K562 (cell line): ENCODE results near the gene RBFOX1. TPM values are rescaled to one million over a fixed set of nuclear protein-coding genes. Genes with fewer than 3 reads are reported as not detected.

Experiments used
- ATAC-seq: fragments of 200-7000 bp; cut with Tn5 transposase; 3 replicates; pipeline ENCODE4 v1.9.1; 2020; ENCODE audit warnings: moderate library complexity
- BruUV-seq: library from RNA; stranded (reverse); fragments of 400-500 nt; replicated peaks from 2 replicates; lab custom pipeline; 2021; lab: Mats Ljungman, UMichigan
- CTCF ChIA-PET: fragments of 300-600 bp; formaldehyde crosslinking; extraction: SDS; loops from one replicate; lab custom pipeline; 2021; ENCODE audit warnings: low intra/inter-chr PET ratio; lab: Yijun Ruan, JAX
- POLR2A ChIA-PET: fragments of 300-600, 350-650 bp; sonication (Branson Sonifier 250); formaldehyde crosslinking; extraction: SDS; loops from one replicate; lab custom pipeline; 2021; ENCODE audit warnings: antibody characterized with exemption, inconsistent platforms; lab: Yijun Ruan, JAX
- DNase-seq, 4 experiments: peaks; one replicate each; pipeline versions ENCODE4 v3.0.0 to v3.0.0-alpha.2; 2011 to 2018; ENCODE audit warnings: low spot score in 3 of 4, mixed read lengths in 3 of 4; ENCODE audit errors: extremely low read depth in 1 of 4
- FAIRE-seq: peaks from 2 replicates; lab custom pipeline; 2011; peaks lifted over from hg19 to GRCh38; lab: Jason Lieb, UNC
- H2AFZ ChIP-seq: 2 replicates; pipeline ENCODE4 v1.6.0; 2011; ENCODE audit warnings: low read depth, low read length, control low read depth, inconsistent platforms
- H3K27ac ChIP-seq: fragments of 200-600 bp; 3 replicates; pipeline ENCODE4 v1.8.0; 2011; ENCODE audit warnings: low read depth, mild to moderate bottlenecking, control low read depth, inconsistent platforms, low read length, moderate library complexity, mixed read lengths; ENCODE audit errors: extremely low read depth
- H3K27me3 ChIP-seq, 2 experiments: fragments of 300-600 bp in 1 of 2; 2 replicates in 1 of 2; 3 replicates in 1 of 2; pipeline versions ENCODE4 v1.6.0 to v1.8.0; 2011; ENCODE audit warnings: inconsistent platforms in 2 of 2, low read length in 2 of 2, mild to moderate bottlenecking in 1 of 2, mixed read lengths in 1 of 2, moderate library complexity in 1 of 2; ENCODE audit not compliant: control insufficient read depth in 2 of 2, insufficient read depth in 2 of 2
- H3K36me3 ChIP-seq: fragments of 300-600 bp; 3 replicates; pipeline ENCODE4 v1.8.0; 2011; ENCODE audit warnings: mild to moderate bottlenecking, low read length, inconsistent platforms; ENCODE audit not compliant: control insufficient read depth, insufficient read depth
- H3K4me1 ChIP-seq, 2 experiments: fragments of 200-600 bp in 1 of 2; replicated peaks in 1 of 2; 2 replicates in 1 of 2; 3 replicates in 1 of 2; pipeline versions ENCODE4 v1.5.1 to v1.8.0; 2011; ENCODE audit warnings: inconsistent platforms in 2 of 2, low read length in 2 of 2, mild to moderate bottlenecking in 1 of 2, mixed read lengths in 1 of 2, moderate library complexity in 1 of 2; ENCODE audit not compliant: control insufficient read depth in 2 of 2, insufficient read depth in 2 of 2
- H3K4me2 ChIP-seq: 2 replicates; pipeline ENCODE4 v1.6.1; 2011; ENCODE audit warnings: low read length, control low read depth, inconsistent platforms, mixed read lengths; ENCODE audit not compliant: insufficient read depth
- H3K4me3 ChIP-seq: fragments of 200-600 bp; sonication (generic), shearing (Covaris generic); 2 replicates; pipeline ENCODE4 v1.5.1; 2016; ENCODE audit warnings: control low read depth, inconsistent platforms
- H3K79me2 ChIP-seq: fragments of 200-600 bp; 3 replicates; pipeline ENCODE4 v1.8.0; 2011; ENCODE audit warnings: low read length, inconsistent platforms; ENCODE audit not compliant: control insufficient read depth, insufficient read depth
- H3K9ac ChIP-seq, 2 experiments: 2 replicates each; pipeline versions ENCODE4 v1.6.0 to v1.6.1; 2011; ENCODE audit warnings: low read depth in 2 of 2, low read length in 2 of 2, control low read depth in 1 of 2, inconsistent platforms in 1 of 2, mild to moderate bottlenecking in 1 of 2, mixed read lengths in 1 of 2; ENCODE audit not compliant: insufficient read depth in 1 of 2
- H3K9me1 ChIP-seq: one replicate; pipeline ENCODE4 v1.6.0; 2011; ENCODE audit warnings: inconsistent platforms, mild to moderate bottlenecking, low read length, moderate library complexity; ENCODE audit not compliant: control insufficient read depth, insufficient read depth
- H3K9me3 ChIP-seq: replicated peaks from 2 replicates; pipeline ENCODE4 v1.5.1; 2011; ENCODE audit warnings: low read depth, low read length, inconsistent platforms; ENCODE audit not compliant: control insufficient read depth, insufficient read depth
- H4K20me1 ChIP-seq: replicated peaks from 2 replicates; pipeline ENCODE4 v1.6.1; 2011; ENCODE audit warnings: low read length, inconsistent platforms, mixed read lengths; ENCODE audit not compliant: control insufficient read depth, insufficient read depth
- CBX8 ChIP-seq: fragments of 200-600 bp; sonication (generic); IDR thresholded peaks from 2 replicates; pipeline ENCODE4 v1.6.1; 2012; ENCODE audit warnings: borderline replicate concordance, mixed run types, low read depth, mild to moderate bottlenecking, moderate library complexity, mixed read lengths, low read length, control low read depth, inconsistent platforms; ENCODE audit not compliant: poor library complexity, severe bottlenecking; ENCODE audit errors: extremely low read depth
- HNRNPK ChIP-seq: fragments of 200-400 bp; formaldehyde crosslinking; IDR thresholded peaks from one replicate; pipeline ENCODE4 v1.6.1; 2018; ENCODE audit warnings: mild to moderate bottlenecking, low read depth, low read length; ENCODE audit not compliant: poor library complexity, severe bottlenecking
- LCOR ChIP-seq: sonication (generic); formaldehyde crosslinking; IDR thresholded peaks from 2 replicates; pipeline ENCODE4 v1.8.0; 2022; ENCODE audit warnings: mild to moderate bottlenecking, missing genetic modification reagents
- PPARD ChIP-seq: fragments of 250-450 bp; sonication (Bioruptor Pico); IDR thresholded peaks from 2 replicates; pipeline ENCODE4 v1.8.0; 2022; ENCODE audit warnings: inconsistent platforms, mild to moderate bottlenecking, moderate library complexity
- TOE1 ChIP-seq, 2 experiments: fragments of 450-650 bp in 1 of 2; sonication (generic) in 1 of 2; formaldehyde crosslinking in 1 of 2; IDR thresholded peaks; 2 replicates each; pipeline versions ENCODE4 v1.7.1 to v1.8.0; 2016 to 2022; ENCODE audit warnings: borderline replicate concordance in 2 of 2, mild to moderate bottlenecking in 2 of 2, antibody characterized with exemption in 1 of 2, inconsistent platforms in 1 of 2, low read depth in 1 of 2, missing genetic modification reagents in 1 of 2, moderate library complexity in 1 of 2
- YY1 ChIP-seq, 3 experiments: IDR thresholded peaks; 2 replicates each; pipeline ENCODE4 v1.6.1; 2011; ENCODE audit warnings: low read length in 2 of 3, mild to moderate bottlenecking in 2 of 3, moderate library complexity in 2 of 3, borderline replicate concordance in 1 of 3, control low read depth in 1 of 3, low read depth in 1 of 3; ENCODE audit not compliant: insufficient read depth in 3 of 3, insufficient replicate concordance in 2 of 3, control insufficient read depth in 1 of 3, insufficient read length in 1 of 3; ENCODE audit errors: extremely low read depth in 1 of 3
- ZBTB8A ChIP-seq: fragments of 450-650 bp; IDR thresholded peaks from 2 replicates; pipeline ENCODE4 v1.6.1; 2018; ENCODE audit warnings: mild to moderate bottlenecking, moderate library complexity; ENCODE audit not compliant: partially characterized antibody
- ZNF274 ChIP-seq: IDR thresholded peaks from 2 replicates; pipeline ENCODE4 v1.6.1; 2011; ENCODE audit warnings: low read depth, mild to moderate bottlenecking, low read length, moderate library complexity, borderline replicate concordance
- ZNF717 ChIP-seq: fragments of 250-450 bp; sonication (Bioruptor Pico); IDR thresholded peaks from 2 replicates; pipeline ENCODE4 v1.5.0; 2021
- ZNF780A ChIP-seq: fragments of 250-450 bp; sonication (Bioruptor Pico); IDR thresholded peaks from 2 replicates; pipeline ENCODE4 v1.5.0; 2021; ENCODE audit warnings: mild to moderate bottlenecking
- ZSCAN32 ChIP-seq: fragments of 450-650 bp; formaldehyde crosslinking; IDR thresholded peaks from 2 replicates; pipeline ENCODE4 v1.4.0; 2020; ENCODE audit warnings: mild to moderate bottlenecking, moderate library complexity
- WGBS: fragments of 100-300 bp; shearing (Covaris generic); methylation state at CpG from one replicate; pipeline ENCODE4 v1.1.6; 2016; ENCODE audit warnings: low coverage, mixed read lengths; ENCODE audit not compliant: insufficient coverage; ENCODE audit errors: missing lambda C conversion rate; 5-methylcytosine and 5-hydroxymethylcytosine counted together
- in situ Hi-C: fragments of 300-500 bp; cut with MboI; formaldehyde crosslinking; loops from 4 replicates; pipeline ENCODE4 v1.15.0; 2018; ENCODE audit warnings: inconsistent platforms, mixed read lengths
- intact Hi-C: fragments of 100-400 bp; cut with micrococcal nuclease; formaldehyde crosslinking; loops from 2 replicates; pipeline ENCODE4 v1.14.2; 2022
- polyA plus RNA-seq, 8 experiments: library from polyadenylated mRNA; depleted of rRNA in 4 of 8; stranded (reverse) in 5 of 8; unstranded in 3 of 8; fragments of >200 nt; fragmentation: Nextera tagmentation in 2 of 8; fragmentation: Illumina TruSeq in 1 of 8; extraction: Ambion mirVana in 2 of 8; extraction: Trizol in 1 of 8; gene quantifications; 2 replicates each; pipeline versions ENCODE4 v1.2.1 to v1.2.3, GENCODE V29; 2011 to 2014; ENCODE audit warnings: inconsistent platforms in 1 of 8, missing spikeins in 1 of 8
- total RNA-seq, 7 experiments: library from RNA; depleted of rRNA in 6 of 7; stranded (reverse); fragments of >200 nt in 6 of 7; fragmentation: Illumina TruSeq in 2 of 7; extraction: Trizol in 2 of 7; gene quantifications; 2 replicates each; pipeline versions ENCODE4 v1.2.1 to v1.2.3, GENCODE V29; 2011 to 2021; ENCODE audit warnings: low replicate concordance in 1 of 7
- TF ChIP-seq, protein P1 (sequence below): fragments of 450-650 bp; formaldehyde crosslinking; IDR thresholded peaks from 2 replicates; pipeline ENCODE4 v1.4.0; 2022; ENCODE audit warnings: missing genetic modification characterization
- TF ChIP-seq, protein P2 (sequence below): fragments of 250-450 bp; sonication (Bioruptor Pico); IDR thresholded peaks from 2 replicates; pipeline ENCODE4 v1.5.0; 2022; ENCODE audit warnings: mild to moderate bottlenecking
- TF ChIP-seq, protein P3 (sequence below), 2 experiments: fragments of 250-450 bp in 1 of 2; fragments of 450-650 bp in 1 of 2; sonication (Bioruptor Pico) in 1 of 2; IDR thresholded peaks; 2 replicates each; pipeline versions ENCODE4 v1.6.1 to v1.8.0; 2016 to 2021; ENCODE audit warnings: mild to moderate bottlenecking in 2 of 2, moderate library complexity in 2 of 2, missing compliant biosample characterization in 1 of 2, missing genetic modification characterization in 1 of 2

The RBFOX1 gene
- total and polyA plus RNA-seq, 9 of the 15 experiments (the other 6 are each of a cell fraction or from before 2014, with no cell fraction given): 0.03 TPM; not detected in 8

DNA sequence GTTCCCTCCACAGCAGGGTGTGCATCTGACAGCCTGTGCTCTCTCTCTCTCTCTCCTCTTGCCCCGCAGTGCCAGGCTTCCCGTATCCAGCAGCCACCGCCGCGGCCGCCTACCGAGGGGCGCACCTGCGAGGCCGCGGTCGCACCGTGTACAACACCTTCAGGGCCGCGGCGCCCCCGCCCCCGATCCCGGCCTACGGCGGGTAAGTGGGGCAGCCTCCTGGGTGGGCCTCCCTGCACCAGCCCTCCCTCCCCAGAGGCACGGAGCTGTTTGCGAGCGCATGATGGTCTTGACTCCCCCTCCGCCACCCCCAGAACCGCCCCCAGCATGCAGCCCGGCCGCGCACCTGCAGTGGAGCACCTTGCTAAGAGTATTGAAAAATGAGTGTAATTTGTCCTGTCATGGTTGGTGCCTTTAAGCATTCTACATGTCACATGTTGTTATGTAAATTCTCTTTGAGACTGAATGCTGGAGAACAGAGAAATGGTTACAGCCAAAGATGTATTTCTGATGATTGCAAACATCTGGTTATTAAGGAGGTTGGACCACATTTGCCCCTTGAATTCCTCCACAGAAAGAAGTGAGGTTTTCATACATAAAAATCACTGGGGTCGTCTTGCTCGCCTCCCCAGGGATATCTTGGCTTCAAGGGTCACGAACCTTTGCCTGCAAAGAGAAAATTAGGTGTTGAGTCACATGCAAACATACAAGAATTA is 321.3 kb downstream of the RBFOX1 start:
- Histone ChIP-seq H3K36me3 (no peaks in the 10 kb centered on the region), H3K4me3 (no peak overlapping the region), H4K20me1 (no peaks in the 10 kb centered on the region), H3K9ac (no peak overlapping the region), H3K27ac (no peak overlapping the region), H3K27me3 (peaks cover 5 to 20% of the 10 kb centered on the region in 2 experiments; a peak in 4 of 5 replicates), H3K4me1 (no peaks in the 10 kb centered on the region), H2AFZ (no peak overlapping the region), H3K4me2 (no peak overlapping the region), H3K9me3 (no peaks in the 10 kb centered on the region), H3K9me1 (no peaks in the 10 kb centered on the region), H3K79me2 (no peaks in the 10 kb centered on the region)
- CTCF ChIA-PET: no interaction called here
- WGBS: under 1% methylated on average over 23 of the region's 32 CpGs
- DNase-seq (no peak), FAIRE-seq (no peak), ATAC-seq (no peak)
- BruUV-seq: no TSS peak
- intact Hi-C loops (no loop called here), in situ Hi-C loops (no loop called here)
- POLR2A ChIA-PET: no interaction called here
- TF ChIP-seq CBX8 (no peak), ZBTB8A (no peak), ZNF780A (CRISPR knock-in tag) (no peak), ZNF717 (CRISPR knock-in tag) (no peak), HNRNPK (no peak), ZNF274 (no peak), TOE1 (IDR thresholded peaks at IDR 0.05; ENCODE audit: borderline replicate concordance) (no peak), TOE1 (CRISPR knock-in tag; IDR thresholded peaks at IDR 0.05; ENCODE audit: borderline replicate concordance, low read depth) (no peak), YY1 (IDR thresholded peaks at IDR 0.05; ENCODE audit: borderline replicate concordance in 1 of 3, control insufficient read depth in 1 of 3, extremely low read depth in 1 of 3, insufficient read depth in 3 of 3, insufficient read length in 1 of 3, insufficient replicate concordance in 2 of 3, low read depth in 1 of 3, low read length in 2 of 3) (no peak), PPARD (CRISPR knock-in tag) (no peak), LCOR (CRISPR knock-in tag) (no peak), ZSCAN32 (CRISPR knock-in tag) (no peak)
- TF ChIP-seq, protein P1, sequence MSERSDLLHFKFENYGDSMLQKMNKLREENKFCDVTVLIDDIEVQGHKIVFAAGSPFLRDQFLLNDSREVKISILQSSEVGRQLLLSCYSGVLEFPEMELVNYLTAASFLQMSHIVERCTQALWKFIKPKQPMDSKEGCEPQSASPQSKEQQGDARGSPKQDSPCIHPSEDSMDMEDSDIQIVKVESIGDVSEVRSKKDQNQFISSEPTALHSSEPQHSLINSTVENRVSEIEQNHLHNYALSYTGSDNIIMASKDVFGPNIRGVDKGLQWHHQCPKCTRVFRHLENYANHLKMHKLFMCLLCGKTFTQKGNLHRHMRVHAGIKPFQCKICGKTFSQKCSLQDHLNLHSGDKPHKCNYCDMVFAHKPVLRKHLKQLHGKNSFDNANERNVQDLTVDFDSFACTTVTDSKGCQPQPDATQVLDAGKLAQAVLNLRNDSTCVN (CRISPR knock-in tag): no peak
- TF ChIP-seq, protein P2, sequence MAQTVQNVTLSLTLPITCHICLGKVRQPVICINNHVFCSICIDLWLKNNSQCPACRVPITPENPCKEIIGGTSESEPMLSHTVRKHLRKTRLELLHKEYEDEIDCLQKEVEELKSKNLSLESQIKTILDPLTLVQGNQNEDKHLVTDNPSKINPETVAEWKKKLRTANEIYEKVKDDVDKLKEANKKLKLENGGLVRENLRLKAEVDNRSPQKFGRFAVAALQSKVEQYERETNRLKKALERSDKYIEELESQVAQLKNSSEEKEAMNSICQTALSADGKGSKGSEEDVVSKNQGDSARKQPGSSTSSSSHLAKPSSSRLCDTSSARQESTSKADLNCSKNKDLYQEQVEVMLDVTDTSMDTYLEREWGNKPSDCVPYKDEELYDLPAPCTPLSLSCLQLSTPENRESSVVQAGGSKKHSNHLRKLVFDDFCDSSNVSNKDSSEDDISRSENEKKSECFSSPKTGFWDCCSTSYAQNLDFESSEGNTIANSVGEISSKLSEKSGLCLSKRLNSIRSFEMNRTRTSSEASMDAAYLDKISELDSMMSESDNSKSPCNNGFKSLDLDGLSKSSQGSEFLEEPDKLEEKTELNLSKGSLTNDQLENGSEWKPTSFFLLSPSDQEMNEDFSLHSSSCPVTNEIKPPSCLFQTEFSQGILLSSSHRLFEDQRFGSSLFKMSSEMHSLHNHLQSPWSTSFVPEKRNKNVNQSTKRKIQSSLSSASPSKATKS (CRISPR knock-in tag): no peak
- TF ChIP-seq, protein P3, sequence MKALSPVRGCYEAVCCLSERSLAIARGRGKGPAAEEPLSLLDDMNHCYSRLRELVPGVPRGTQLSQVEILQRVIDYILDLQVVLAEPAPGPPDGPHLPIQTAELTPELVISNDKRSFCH (CRISPR knock-in tag; IDR thresholded peaks at IDR 0.05): no peak
- TF ChIP-seq, protein P3 (tag; IDR thresholded peaks at IDR 0.05): no peak
